NCI-H69 (cell line): ENCODE data around the gene NUDT4B.
"Not testable (repeated sequence)": the region's sequence is repeated elsewhere in the genome, so short reads cannot be mapped to it uniquely, and the experiment has no call there.

Experiments used
- DNase-seq: peaks from one replicate; lab custom pipeline; 2025; lab: John Stamatoyannopoulos, UW

NUDT4B gene

GRCh38 chr1:148748563-148749334 lies at the start of gene NUDT4B:
Gene NUDT4B (plus strand): TSS chr1:148748774. CDS start chr1:148748953, 179 bp downstream.
- DNase-seq = not testable (repeated sequence)

GRCh38 chr1:148699357-148699756 lies 49.2 kb upstream of the NUDT4B start:
- DNase-seq = not testable (repeated sequence)

GRCh38 chr1:148702242-148702641 lies 46.3 kb upstream of the NUDT4B start:
- not testable (repeated sequence) for DNase-seq

GRCh38 chr1:148703973-148704591 lies 44.5 kb upstream of the NUDT4B start:
- DNase-seq = not testable (repeated sequence)

GRCh38 chr1:148705316-148705948 lies 43.1 kb upstream of the NUDT4B start:
- DNase-seq = not testable (repeated sequence)

GRCh38 chr1:148708779-148709333 lies 39.7 kb upstream of the NUDT4B start:
- not testable (repeated sequence) for DNase-seq

- DNase-seq = not testable (repeated sequence)
Measured at GRCh38 chr1:148710772-148711523, 37.6 kb upstream of the NUDT4B start.

GRCh38 chr1:148712353-148712752 lies 36.2 kb upstream of the NUDT4B start:
- DNase-seq = not testable (repeated sequence)

- DNase-seq = not testable (repeated sequence)
Measured at GRCh38 chr1:148715518-148715917, 33.1 kb upstream of the NUDT4B start.

GRCh38 chr1:148716966-148717520 lies 31.5 kb upstream of the NUDT4B start:
- not testable (repeated sequence) for DNase-seq

- DNase-seq = not testable (repeated sequence)
Measured at GRCh38 chr1:148720918-148721317, 27.7 kb upstream of the NUDT4B start.

- not testable (repeated sequence) for DNase-seq
Measured at GRCh38 chr1:148722758-148723157, 25.8 kb upstream of the NUDT4B start.

GRCh38 chr1:148723515-148723914 lies 25.1 kb upstream of the NUDT4B start:
- DNase-seq = not testable (repeated sequence)

GRCh38 chr1:148724872-148725271 lies 23.7 kb upstream of the NUDT4B start:
- DNase-seq = not testable (repeated sequence)

GRCh38 chr1:148727862-148728261 lies 20.7 kb upstream of the NUDT4B start:
- not testable (repeated sequence) for DNase-seq

GRCh38 chr1:148729128-148729527 lies 19.4 kb upstream of the NUDT4B start:
- not testable (repeated sequence) for DNase-seq

- not testable (repeated sequence) for DNase-seq
Measured at GRCh38 chr1:148729541-148729940, 19.0 kb upstream of the NUDT4B start.

GRCh38 chr1:148732277-148732676 lies 16.3 kb upstream of the NUDT4B start:
- not testable (repeated sequence) for DNase-seq

GRCh38 chr1:148733585-148734310 lies 14.8 kb upstream of the NUDT4B start:
- DNase-seq = not testable (repeated sequence)

GRCh38 chr1:148734311-148734662 lies 14.3 kb upstream of the NUDT4B start:
- not testable (repeated sequence) for DNase-seq

GRCh38 chr1:148735538-148735937 lies 13.0 kb upstream of the NUDT4B start:
- not testable (repeated sequence) for DNase-seq
